Lung (tissue), 12 donors: ENCODE measurements around the gene KCNIP4. TPM values are rescaled to one million over a fixed set of nuclear protein-coding genes. Genes with fewer than 3 reads are reported as not detected.

Experiments used
- ATAC-seq: fragments of 200-7000 bp; cut with Tn5 transposase; one replicate; pipeline ENCODE4 v1.9.1; 2020; ENCODE audit warnings: moderate number of reproducible peaks; ENCODE audit not compliant: insufficient read depth, low FRiP score
- DNase-seq, 3 donors: peaks; one replicate each; pipeline ENCODE4 v3.0.0-alpha.2; 2013 to 2017
- H3K27ac ChIP-seq, 2 donors: one replicate each; pipeline ENCODE4 v1.5.1; 2013; ENCODE audit warnings: mild to moderate bottlenecking in 2 of 2, moderate library complexity in 2 of 2, control low read depth in 1 of 2, inconsistent platforms in 1 of 2, low read depth in 1 of 2, low read length in 1 of 2
- H3K27me3 ChIP-seq, 3 donors: one replicate each; pipeline ENCODE4 v1.5.1; 2013; ENCODE audit warnings: low read length in 2 of 3; ENCODE audit not compliant: control insufficient read depth in 3 of 3, insufficient read depth in 3 of 3
- H3K36me3 ChIP-seq, 4 donors: one replicate each; pipeline ENCODE4 v1.5.1; 2013; ENCODE audit warnings: low read length in 4 of 4, mild to moderate bottlenecking in 1 of 4, moderate library complexity in 1 of 4; ENCODE audit not compliant: control insufficient read depth in 4 of 4, insufficient read depth in 4 of 4
- H3K4me1 ChIP-seq, 5 donors: one replicate each; pipeline ENCODE4 v1.5.1; 2013; ENCODE audit warnings: low read length in 5 of 5, mild to moderate bottlenecking in 2 of 5, moderate library complexity in 1 of 5; ENCODE audit not compliant: control insufficient read depth in 5 of 5, insufficient read depth in 5 of 5
- H3K4me3 ChIP-seq: one replicate; pipeline ENCODE4 v1.5.1; 2013; ENCODE audit warnings: mild to moderate bottlenecking, control low read depth, moderate library complexity
- H3K9ac ChIP-seq, 2 donors: one replicate each; pipeline ENCODE4 v1.5.1; 2013; ENCODE audit warnings: low read length in 2 of 2, control low read depth in 1 of 2; ENCODE audit not compliant: insufficient read depth in 1 of 2
- H3K9me3 ChIP-seq, 4 donors: one replicate each; pipeline ENCODE4 v1.5.1; 2013; ENCODE audit warnings: low read length in 3 of 4, mild to moderate bottlenecking in 1 of 4, moderate library complexity in 1 of 4; ENCODE audit not compliant: control insufficient read depth in 4 of 4, insufficient read depth in 3 of 4
- WGBS, 2 donors: extraction: QIAGEN DNeasy Blood & Tissue Kit; methylation state at CpG; one replicate each; pipeline ENCODE4 v1.1.7; 2013; 5-methylcytosine and 5-hydroxymethylcytosine counted together
- polyA plus RNA-seq, 2 donors: library from polyadenylated mRNA; stranded (reverse); fragments of 200-250 nt; gene quantifications; one replicate each; pipeline ENCODE4 v1.2.1, GENCODE V29; 2013
- total RNA-seq, 2 donors: library from RNA; depleted of rRNA in 1 of 2; stranded (reverse); fragments of >200 nt in 1 of 2; gene quantifications; one replicate each; pipeline ENCODE4 v1.2.1, GENCODE V29; 2014 to 2021
- TF ChIP-seq, protein P1 (sequence below): IDR thresholded peaks from 2 replicates; pipeline ENCODE4 v1.5.1; 2012; ENCODE audit warnings: mild to moderate bottlenecking; ENCODE audit errors: control extremely low read depth, extremely low read depth
- donor health status: control.
- donor health status: control.
- donor health status: Bipolar disorder and iron deficiency.
- donor health status: healthy.
- donor health status: DM: yes; HTN: yes; CAD: no.

The KCNIP4 gene
- total and polyA plus RNA-seq, 4 donors, result 0.11 TPM; not detected in 3

DNA sequence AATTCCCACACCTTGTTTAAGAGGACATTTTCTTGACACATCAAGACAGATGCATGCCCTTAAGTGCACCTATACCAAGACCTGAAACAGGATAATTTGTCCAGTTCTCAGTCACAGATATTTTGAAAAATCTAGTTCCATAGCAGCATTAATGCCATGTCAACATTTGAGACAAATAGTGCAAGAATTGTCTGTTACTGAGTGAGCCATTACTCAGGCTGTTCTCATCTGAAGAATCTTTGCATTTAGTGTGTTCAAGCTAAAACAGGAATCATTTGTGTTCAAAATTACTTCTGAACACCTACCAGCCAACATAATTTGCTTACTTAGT lies 354.9 kb downstream of the KCNIP4 start:
- no peak for DNase-seq
- no peaks in the 10 kb centered on the region for H3K36me3 ChIP-seq
- H3K4me1 ChIP-seq, result no peaks in the 10 kb centered on the region
- no peak for ATAC-seq
- TF ChIP-seq, protein P1, sequence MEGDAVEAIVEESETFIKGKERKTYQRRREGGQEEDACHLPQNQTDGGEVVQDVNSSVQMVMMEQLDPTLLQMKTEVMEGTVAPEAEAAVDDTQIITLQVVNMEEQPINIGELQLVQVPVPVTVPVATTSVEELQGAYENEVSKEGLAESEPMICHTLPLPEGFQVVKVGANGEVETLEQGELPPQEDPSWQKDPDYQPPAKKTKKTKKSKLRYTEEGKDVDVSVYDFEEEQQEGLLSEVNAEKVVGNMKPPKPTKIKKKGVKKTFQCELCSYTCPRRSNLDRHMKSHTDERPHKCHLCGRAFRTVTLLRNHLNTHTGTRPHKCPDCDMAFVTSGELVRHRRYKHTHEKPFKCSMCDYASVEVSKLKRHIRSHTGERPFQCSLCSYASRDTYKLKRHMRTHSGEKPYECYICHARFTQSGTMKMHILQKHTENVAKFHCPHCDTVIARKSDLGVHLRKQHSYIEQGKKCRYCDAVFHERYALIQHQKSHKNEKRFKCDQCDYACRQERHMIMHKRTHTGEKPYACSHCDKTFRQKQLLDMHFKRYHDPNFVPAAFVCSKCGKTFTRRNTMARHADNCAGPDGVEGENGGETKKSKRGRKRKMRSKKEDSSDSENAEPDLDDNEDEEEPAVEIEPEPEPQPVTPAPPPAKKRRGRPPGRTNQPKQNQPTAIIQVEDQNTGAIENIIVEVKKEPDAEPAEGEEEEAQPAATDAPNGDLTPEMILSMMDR, result no peak
- no peak overlapping the region for H3K4me3 ChIP-seq
- no peak overlapping the region for H3K27ac ChIP-seq
- H3K9ac ChIP-seq, result no peak overlapping the region
- H3K27me3 ChIP-seq, result no peaks in the 10 kb centered on the region
- no peaks in the 10 kb centered on the region for H3K9me3 ChIP-seq

DNA sequence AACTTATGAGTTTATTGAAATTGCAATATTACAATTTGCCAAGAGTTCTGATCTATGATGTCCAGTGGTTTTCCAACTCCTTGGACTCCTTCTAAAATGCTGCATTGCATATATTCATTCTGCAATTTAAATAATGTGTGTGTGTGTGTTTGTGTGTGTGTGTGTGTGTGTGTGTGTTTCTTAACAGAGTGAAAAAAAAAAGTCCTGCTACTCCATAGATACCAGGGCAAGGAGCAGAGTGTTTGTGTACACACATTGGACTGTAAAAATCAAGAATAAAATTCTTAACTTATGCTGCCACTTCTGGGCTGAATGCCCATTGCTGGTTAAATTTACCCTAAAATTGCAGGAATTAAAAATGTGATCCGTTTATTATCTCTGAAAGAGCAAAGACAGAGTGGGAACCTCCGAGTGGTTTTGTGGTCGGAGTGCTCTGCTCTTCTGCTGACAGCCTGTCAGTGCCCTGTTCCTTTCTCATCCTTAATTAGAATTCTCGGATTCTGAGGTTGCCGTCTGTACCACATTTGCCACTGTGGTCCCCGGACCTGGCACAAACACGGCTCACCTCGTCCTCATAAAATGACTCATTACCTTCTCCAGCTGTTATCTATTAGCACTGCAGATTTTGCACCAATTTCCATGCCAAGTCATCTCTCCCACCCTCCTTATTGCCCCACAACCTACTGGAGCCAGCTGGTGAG lies 355.5 kb downstream of the KCNIP4 start:
- peak in 1 of 3 donors; percentile 2 for DNase-seq
- ATAC-seq, result no peak
- H3K9me3 ChIP-seq, result no peaks in the 10 kb centered on the region
- no peak overlapping the region for H3K4me3 ChIP-seq
- H3K27me3 ChIP-seq, result no peaks in the 10 kb centered on the region
- no peak overlapping the region for H3K27ac ChIP-seq
- WGBS, 2 donors, result 65 to 74% methylated on average over 8 of the region's 8 CpGs
- H3K36me3 ChIP-seq, result no peaks in the 10 kb centered on the region
- H3K9ac ChIP-seq, result no peak overlapping the region
- TF ChIP-seq, protein P1, result no peak
- H3K4me1 ChIP-seq, result no peaks in the 10 kb centered on the region

- DNase-seq (peak in 1 of 3 donors; percentile 6), ATAC-seq (no peak)
- no peak overlapping the region for H3K27ac ChIP-seq
- H3K4me3 ChIP-seq, result no peak overlapping the region
- WGBS, 2 donors, result 83 to 90% methylated on average over 2 of the region's 2 CpGs
- H3K9me3 ChIP-seq, result no peaks in the 10 kb centered on the region
- H3K9ac ChIP-seq, result no peak overlapping the region
- TF ChIP-seq, protein P1, result no peak
- no peaks in the 10 kb centered on the region for H3K27me3 ChIP-seq
- H3K36me3 ChIP-seq, result no peaks in the 10 kb centered on the region
- H3K4me1 ChIP-seq, result no peaks in the 10 kb centered on the region
These were observed 371.5 kb downstream of the KCNIP4 start for GRCh38 chr4:21577056-21577455.

GRCh38 chr4:21571100-21571499 lies 377.5 kb downstream of the KCNIP4 start:
- no peak overlapping the region for H3K4me3 ChIP-seq
- no peak overlapping the region for H3K27ac ChIP-seq
- H3K27me3 ChIP-seq, result no peaks in the 10 kb centered on the region
- DNase-seq, result no peak
- H3K9me3 ChIP-seq, result no peaks in the 10 kb centered on the region
- TF ChIP-seq, protein P1, result no peak
- WGBS, 2 donors, result 71 to 86% methylated on average over 3 of the region's 3 CpGs
- no peaks in the 10 kb centered on the region for H3K4me1 ChIP-seq
- H3K9ac ChIP-seq, result no peak overlapping the region
- no peaks in the 10 kb centered on the region for H3K36me3 ChIP-seq
- ATAC-seq, result no peak
